Endothelial cell of hepatic sinusoid (primary cell): Measurements from ENCODE around the gene BMP8B.
"Not testable (repeated sequence)": the region's sequence is repeated elsewhere in the genome, so short reads cannot be mapped to it uniquely, and the experiment has no call there.

Source experiments
- in situ Hi-C: cut with HindIII; loops from 2 replicates; pipeline ENCODE4 v1.10.0; 2017; ENCODE audit warnings: low sequenced_read_pairs

The BMP8B gene, protein sequence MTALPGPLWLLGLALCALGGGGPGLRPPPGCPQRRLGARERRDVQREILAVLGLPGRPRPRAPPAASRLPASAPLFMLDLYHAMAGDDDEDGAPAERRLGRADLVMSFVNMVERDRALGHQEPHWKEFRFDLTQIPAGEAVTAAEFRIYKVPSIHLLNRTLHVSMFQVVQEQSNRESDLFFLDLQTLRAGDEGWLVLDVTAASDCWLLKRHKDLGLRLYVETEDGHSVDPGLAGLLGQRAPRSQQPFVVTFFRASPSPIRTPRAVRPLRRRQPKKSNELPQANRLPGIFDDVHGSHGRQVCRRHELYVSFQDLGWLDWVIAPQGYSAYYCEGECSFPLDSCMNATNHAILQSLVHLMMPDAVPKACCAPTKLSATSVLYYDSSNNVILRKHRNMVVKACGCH

DNA sequence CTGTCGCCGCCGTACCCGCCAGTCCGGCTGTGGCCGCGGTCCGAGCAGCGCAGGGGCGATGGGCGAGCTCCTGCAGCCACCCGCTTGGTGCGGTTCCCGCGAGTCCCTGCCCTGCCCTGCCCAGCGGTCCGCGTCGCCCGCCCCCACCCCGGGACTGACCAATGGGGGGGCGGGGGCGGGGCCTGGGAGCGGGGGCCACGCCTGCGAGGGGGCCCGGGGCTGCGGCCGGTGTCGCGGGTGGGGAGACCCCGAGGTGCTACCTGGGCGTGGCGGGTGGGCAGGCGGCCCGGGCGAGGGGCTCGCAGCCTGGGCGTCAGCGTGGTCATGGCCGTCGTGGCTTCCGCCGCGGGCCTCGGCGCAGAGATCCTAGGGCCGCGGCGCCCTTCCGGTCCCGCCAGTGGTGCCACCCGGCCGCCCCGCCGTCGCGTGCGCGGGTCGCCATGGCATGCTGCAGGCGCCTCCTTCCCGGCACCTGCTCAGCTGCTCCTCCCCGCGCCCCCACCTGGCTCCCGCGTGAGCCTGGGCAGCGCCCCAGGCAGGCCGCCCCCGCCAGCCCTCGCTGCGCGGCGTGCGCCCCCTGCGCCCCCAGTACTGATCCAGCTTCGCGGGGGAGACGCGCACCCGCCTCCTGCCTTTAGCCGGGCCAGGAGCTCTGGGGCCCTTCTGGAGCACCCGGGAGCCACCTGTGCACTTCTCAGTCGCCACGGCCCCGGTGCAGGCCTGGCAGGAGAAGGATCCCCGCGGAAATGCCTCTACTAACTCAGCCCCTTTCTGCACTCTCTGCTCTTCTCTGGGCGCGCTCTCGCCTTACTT lies at the start of gene BMP8B:
BMP8B (minus strand) TSS at position 108 of the 813 bp plus-strand sequence. CDS start 380 bp downstream, outside the sequence.
- in situ Hi-C loops = no loop called here

DNA sequence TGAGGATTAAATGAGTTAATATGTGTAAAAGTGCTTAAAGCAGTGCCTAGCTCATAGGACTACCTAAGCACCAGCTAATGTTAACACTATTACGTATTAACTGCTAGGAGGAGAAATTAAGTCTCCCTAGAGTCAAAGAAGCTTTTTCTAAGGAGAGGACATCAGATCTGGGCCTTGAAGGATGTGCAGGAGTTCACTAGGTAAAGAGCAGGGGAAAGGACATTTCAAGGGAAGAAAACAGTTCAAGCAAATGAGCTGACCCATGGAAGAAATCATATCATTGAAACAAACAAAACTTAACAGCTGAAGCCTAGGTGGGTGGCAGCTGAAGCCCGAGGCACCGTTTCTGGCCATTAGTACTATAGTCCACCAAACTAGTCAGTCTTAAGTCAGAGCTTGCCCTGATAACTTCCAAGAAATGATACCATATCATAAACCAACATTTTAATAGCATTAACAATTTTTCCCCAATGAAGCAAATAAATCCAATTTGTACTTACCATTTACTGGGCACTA lies 48.0 kb upstream of the BMP8B start:
- in situ Hi-C loops = no loop called here

DNA sequence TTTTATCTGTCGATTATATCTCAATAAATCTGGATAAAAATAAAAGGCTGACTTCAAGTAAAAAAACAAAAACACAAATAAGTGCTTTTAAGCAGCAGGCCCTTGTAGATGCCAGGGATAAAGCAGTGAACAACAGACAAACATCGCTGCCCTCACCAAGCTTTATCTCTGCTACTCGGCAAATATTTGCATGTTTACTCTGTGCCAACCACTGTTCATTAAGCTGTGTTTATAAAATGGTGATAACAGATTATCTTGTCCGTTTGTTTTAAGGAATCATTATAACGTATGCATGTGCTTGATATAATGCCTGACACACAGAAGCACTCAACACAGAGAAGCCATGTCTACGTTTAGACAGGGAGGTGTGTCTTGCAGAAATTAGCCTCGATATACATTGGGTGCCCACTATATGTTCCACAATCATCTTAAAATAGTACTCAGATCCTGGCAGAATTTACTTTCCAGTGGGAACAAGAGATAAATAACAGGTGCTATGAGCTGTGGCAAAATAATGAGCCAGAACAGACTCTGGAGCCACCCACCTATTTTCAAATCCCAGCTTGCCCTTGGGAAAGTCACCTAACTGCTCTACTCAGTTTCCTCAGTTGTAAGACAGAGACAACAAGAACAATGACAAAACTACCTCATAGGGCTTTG lies 47.4 kb upstream of the BMP8B start:
- in situ Hi-C loops = no loop called here

DNA sequence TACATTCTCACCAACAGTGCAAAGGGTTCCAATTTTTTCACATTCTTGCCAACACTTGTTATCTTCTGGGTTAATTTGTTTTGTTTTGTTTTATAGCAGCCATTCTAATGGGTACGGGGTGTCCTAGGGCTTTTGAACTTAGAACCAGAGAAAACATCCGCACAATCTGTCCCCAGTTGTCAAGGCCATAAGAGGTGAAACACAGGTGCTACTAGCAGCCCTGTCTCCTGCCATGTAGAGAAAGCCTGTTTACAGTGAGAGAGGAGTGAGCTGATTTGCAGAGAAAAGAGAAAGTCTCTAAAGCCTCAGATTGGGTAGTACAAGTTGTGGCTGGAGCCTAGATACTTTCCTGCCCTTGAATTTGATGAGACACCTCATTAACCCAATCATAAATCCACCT lies 46.4 kb upstream of the BMP8B start:
- in situ Hi-C loops = no loop called here

DNA sequence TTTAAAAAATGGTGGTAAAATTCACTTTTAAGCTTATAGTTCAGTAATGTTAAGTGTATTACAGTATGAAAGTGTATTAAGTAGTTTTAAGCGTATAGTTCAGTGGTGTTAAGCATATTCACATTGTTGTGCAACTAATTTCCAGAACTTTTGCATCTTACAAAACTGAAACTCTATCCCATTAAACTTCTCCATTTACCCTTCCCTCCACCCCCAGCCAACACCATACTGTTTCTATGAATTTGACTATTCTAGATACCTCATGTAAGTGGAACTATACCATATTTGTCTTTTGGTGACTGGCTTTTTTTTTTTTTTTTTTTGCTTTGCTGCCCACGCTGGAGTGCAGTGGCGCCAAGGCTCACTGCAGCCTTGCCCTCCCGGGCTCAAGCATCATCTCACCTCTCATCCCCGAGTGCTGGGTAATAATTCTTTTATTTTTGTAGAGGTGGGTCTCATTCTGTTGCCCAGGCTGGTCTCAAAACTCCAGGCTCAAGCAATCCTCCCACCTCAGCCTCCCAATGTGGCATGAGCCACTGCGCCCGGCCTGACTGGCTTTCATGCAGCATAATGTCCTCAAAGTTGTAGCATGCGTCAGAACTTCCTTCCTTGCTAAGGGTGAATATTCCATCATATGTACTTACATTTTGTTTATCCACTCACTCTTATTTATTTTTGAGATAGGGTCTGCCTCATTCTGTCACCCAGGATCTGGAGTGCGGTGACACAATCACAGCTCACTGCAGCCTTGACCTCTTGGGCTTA lies 45.1 kb upstream of the BMP8B start:
- in situ Hi-C loops = no loop called here

DNA sequence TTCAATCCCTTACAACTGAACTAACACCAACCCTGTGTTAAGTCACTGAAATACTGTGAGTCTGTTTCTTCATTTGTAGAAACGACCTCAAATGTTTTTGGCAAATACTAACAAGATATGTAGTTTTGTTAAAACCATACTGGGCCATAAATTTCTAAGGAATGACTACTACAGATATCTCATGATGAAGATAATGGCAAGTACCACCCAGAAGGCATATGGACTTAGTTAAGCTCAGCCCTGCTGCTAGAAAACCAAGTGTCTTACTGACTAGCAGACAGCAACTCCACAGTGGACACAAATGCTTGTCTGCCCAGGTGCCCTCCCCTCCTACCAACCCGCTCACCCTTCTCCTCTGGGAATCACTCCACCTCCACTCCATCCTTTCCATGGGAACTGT lies 44.5 kb upstream of the BMP8B start:
- in situ Hi-C loops = no loop called here

DNA sequence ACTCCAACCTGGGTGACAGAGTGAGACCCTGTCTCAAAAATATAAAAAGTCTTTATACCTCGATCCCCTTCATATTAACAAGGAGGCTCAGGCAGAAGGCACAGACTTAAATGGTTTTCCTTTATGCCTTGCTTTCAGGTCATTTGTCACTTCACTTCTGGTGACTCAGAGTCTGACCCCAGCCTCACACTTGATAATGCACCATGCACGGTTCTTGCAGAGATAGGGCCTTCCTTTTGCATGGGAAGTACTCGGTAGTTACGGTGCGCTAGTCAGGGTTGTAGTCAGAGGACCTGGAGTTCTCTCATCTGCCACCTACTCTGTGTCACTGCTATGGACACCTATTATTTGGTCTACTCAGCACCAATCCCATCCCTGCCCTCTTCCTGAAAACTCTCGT lies 43.6 kb upstream of the BMP8B start:
- in situ Hi-C loops = no loop called here

DNA sequence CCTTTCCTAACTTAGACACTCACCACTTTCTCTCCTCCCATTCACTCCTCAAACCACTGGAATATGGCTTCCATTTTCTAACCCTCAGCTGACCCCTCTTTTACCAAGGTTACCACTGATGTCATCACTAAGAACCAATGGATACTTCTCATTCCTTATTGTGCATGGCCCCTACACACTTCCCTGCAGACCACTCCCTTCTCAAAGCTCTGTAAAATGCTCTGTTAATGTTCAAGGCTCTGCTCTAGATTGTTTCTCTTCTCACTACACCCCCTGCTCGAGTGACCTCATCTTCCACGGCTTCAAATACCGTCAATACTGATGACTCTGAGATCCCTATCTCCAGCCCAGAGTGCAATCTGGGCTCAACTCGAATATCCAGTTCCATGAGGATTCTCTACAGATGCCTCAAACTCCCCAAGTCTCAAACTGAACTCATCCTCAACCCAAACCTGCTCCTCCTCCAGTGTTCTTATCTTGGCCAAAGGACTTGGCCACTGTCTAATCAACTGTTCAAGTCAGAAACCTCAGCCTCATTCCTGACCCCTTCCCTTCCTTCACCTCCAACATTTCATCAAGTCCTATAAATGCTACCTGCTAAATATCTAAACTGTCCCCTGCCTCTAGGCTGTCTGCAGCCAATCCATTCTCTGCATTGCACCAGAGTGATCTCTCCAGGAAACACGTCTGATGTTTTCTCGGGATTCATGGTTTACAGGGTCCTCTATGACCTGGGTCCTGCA lies 41.3 kb upstream of the BMP8B start:
- in situ Hi-C loops = no loop called here

DNA sequence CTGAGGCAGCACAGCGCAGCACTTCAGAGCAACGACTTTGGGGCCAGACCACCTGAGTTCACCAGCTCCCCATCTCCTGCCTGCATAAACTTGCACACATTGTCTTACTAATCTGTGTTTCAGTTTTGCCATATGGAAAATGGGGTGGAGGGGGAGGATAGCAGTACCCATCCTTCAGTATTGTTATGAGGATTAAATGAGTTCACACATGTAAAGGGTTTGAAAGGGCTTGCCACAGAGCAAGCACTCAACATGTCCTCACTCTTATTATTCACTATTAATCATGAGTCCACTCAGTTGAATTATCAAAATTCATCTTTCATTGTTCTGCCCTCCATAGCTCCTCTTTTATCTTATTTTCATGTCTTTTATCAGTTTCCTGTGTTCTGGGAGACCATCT lies 40.1 kb upstream of the BMP8B start:
- in situ Hi-C loops = no loop called here

DNA sequence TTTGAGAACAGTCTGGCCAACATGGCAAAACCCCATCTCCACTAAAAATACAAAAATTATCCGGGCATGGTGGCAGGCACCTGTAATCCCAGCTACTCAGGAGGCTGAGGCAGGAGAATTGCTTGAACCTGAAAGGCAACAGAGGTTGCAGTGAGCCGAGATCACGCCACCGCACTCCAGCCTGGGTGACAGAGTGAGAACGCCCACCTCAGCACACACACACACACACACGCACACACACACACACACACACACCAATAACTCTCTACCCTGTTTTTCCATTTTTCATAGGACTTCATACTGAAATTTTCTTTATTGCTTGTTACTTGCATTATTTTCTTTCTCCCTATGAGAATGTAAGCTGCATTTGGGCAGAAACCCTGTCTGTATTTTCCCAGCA lies 39.6 kb upstream of the BMP8B start:
- in situ Hi-C loops = not testable (repeated sequence)

DNA sequence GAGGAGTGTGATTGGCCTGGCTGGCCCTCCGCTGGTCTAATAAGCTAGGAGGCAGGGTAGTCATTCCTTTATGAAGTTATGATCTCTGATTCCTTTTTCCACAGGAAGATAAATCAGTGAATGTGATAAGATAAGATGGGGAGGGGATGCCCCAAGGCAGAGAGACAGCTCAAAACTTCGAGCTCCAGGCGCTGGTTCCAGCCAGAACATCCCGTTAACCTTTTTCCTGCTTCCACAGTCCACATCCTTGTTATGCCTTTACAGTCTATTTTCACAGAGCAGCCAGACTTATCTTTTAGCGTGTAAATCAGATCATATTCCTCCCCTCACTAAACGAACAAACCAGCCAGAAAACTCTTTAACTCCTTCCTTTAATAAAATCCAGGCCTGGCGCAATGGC lies 38.5 kb upstream of the BMP8B start:
- in situ Hi-C loops = no loop called here

DNA sequence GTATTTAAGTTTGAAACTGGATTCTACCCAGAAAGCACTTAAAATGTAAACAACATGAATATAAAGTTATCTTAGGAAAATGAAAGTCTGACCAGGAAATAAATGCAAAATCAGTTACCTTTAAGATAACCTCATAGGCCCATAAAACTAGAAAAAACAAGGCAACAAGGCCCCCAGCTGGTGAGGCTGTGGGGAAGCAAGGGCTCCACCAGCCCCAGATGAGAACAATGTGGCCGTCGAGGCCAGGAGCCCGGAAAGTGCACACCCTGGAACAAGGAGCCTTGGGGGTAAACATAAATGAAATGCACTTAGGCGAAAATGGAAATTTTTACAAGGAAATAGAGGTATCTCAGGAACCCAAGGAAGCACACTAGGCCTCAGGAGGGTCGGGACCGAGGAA lies 37.9 kb upstream of the BMP8B start:
- in situ Hi-C loops = no loop called here

DNA sequence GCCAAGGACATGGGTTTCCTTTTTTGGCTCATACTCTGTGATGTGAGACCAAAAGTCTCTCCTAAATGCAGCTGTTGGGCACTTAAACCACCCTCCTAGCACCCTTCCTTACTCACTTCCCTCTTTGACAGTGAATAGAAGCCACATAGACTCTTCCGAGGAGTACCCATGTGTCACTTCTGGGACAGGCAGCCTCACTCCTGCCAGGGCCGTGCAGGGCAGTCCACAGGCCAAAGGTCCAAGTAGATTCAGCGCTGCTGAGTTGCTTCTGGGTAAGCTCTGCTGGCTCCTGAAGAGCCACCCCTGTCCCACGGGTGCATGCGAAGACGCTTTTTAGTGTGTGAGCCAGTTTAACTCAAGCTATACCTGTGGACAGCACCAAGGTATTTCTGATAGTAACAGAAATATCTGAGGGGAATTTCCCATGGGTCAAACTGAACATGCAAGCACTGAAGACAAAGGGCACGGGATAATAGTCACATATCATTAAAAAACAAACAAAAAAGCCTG lies 36.8 kb upstream of the BMP8B start:
- in situ Hi-C loops = no loop called here

DNA sequence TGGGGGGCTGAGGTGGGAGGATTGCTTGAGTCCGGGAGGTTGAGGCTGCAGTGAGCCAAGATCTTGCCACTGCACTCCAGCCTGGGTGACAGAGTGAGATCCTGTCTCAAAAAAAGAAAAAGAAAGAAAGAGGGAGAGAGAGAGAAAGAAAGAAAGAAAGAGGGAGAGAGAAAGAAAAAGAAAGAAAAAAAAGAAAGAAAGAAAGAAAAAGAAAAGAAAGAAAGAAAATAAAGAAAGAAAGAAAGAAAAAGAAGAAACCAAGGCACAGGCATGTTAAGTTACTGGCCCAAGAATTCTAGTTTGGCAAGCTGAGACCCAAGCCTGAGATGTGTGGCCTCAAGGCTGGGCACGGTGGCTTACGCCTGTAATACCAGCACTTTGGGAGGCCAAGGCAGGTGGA lies 34.8 kb upstream of the BMP8B start:
- in situ Hi-C loops = not testable (repeated sequence)

DNA sequence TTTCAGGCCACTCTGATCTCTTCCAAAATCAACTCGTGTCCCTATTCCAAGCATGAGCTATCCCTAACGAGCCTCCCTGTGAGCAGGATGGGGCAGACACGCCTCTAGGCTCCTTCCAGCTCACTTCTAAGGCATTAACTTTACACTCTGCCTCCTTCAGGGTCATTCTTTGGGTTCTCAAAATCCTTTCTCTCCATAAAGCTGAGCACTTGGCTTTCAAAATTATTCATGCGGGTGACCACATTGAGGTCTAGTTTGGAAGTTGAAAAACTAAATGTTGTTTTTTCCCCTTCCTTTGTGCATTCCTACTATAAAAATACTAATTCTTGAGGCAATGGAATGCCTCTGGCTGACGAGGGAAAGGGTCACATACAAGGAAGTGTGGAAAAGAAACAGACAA lies 33.5 kb upstream of the BMP8B start:
- in situ Hi-C loops = no loop called here

DNA sequence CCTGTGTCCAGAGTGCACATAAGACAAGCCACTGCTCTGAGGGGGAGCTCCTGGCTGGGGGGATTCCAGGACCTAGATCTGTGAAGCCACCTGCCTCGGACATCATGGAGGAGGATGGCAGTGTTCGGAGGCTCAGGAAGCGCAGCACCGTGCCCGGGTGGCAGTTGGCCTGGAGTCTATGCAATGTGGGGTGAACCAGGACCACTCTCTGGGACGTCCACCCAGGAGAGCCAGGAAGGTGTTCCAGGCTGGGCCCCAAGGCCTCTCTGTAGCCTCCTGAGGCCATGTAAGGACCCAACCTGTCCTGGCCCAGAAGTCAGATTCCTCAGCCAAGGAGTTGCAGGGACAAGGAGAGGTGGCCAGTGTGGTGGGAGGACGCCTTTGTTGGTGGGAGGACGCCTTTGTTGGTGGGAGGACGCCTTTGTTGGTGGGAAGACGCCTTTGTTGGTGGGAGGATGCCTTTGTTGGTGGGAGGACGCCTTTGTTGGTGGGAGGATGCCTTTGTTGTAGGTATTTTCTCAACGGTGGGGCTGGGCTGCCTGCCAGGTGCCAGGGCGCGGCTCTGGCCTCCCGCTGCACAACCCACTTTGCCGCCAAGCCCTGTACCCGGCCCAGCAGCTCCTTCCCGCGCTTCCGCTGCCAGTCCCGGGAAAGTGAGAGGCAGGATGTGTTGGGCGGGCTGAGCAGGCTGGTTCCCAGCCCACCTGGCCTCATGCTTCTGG lies 30.6 kb upstream of the BMP8B start:
- in situ Hi-C loops = no loop called here

DNA sequence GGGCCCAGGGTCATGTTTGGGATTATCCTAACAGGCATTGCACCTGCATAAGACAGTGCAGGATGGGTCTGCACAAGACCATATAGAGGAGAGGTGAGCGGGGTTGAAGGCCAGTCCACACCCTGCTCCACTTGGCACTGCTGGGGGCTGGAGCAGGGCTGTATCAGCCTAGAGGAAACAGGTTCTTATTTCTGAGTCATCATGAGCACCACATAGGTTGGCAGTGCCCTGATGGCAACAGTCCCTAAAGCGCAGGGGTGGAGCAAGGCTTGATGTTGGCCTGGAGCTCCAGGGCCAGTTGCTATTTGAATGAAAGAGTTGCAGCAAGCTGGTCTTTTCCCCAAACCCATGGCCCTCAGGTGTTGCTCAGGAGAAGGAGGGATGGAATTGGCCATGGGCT lies 29.8 kb upstream of the BMP8B start:
- in situ Hi-C loops = no loop called here

DNA sequence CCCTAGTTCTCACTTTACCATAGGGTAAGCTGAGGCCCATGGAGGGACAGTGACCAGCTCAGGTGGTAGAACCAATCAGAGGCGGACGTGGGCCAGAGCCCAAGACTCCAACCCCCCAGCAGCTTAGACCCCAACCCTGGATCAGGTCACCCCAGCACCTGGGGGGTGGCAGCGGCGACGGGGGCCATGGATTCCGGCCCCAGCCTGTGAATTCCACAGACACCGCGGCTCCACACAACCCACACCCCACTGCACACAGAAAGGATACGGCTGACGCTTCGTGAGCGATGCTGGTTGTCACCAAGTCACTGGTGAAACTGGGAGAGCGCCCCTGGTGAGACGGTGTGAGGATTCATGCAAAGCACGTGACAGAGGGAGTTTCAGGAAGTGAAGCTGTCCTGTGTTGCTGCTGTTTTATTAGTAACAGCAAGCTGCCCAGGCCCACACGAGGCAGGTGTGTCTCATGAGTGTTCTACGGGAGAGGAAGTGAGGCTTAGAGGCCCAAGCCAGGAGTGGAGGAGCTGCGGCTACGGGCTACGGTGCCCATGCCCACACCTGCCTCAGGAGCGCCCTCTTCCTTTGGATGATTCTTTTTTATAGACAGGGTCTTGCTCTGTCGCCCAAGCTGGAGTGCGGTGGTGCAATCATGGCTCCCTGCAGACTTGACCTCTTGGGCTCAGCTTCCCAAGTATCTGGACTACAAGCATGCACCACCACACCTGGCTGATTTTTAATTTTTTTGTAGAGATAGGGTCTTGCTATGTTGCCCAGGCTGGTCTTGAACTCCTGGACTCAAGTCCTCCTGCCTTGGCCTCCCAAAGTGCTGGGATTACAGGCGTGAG lies 28.6 kb upstream of the BMP8B start:
- in situ Hi-C loops = not testable (repeated sequence)
